Loucy (cell line): ENCODE results near the gene UBL4B.

Experiments
- H2AFZ ChIP-seq: fragments of 200-600 bp; sonication (generic); 2 replicates; pipeline ENCODE4 v1.6.0; 2016; ENCODE audit warnings: antibody characterized with exemption, mild to moderate bottlenecking, low read length, moderate library complexity
- H3F3A ChIP-seq: fragments of 200-600 bp; 2 replicates; pipeline ENCODE4 v1.6.0; 2016; ENCODE audit warnings: antibody characterized with exemption, low read depth, mild to moderate bottlenecking
- H3K27me3 ChIP-seq: fragments of 200-600 bp; sonication (generic); 2 replicates; pipeline ENCODE4 v1.6.1; 2014; ENCODE audit warnings: low read length, mild to moderate bottlenecking; ENCODE audit not compliant: insufficient read depth, poor library complexity, severe bottlenecking
- H3K36me3 ChIP-seq: fragments of 200-600 bp; sonication (generic); 2 replicates; pipeline ENCODE4 v1.6.1; 2016; ENCODE audit warnings: low read length; ENCODE audit not compliant: insufficient read depth
- H3K4me1 ChIP-seq: fragments of 200-600 bp; sonication (generic); 2 replicates; pipeline ENCODE4 v1.5.1; 2014; ENCODE audit warnings: low read length, mild to moderate bottlenecking; ENCODE audit not compliant: insufficient read depth, poor library complexity, severe bottlenecking
- H3K4me2 ChIP-seq: fragments of 200-600 bp; sonication (generic); 2 replicates; pipeline ENCODE4 v1.6.0; 2014; ENCODE audit warnings: antibody characterized with exemption, low read length, low read depth, mild to moderate bottlenecking; ENCODE audit not compliant: poor library complexity, severe bottlenecking
- H3K4me3 ChIP-seq: fragments of 200-600 bp; sonication (generic); 2 replicates; pipeline ENCODE4 v1.5.1; 2014; ENCODE audit warnings: low read length, mild to moderate bottlenecking, mixed read lengths; ENCODE audit not compliant: poor library complexity, severe bottlenecking
- H3K79me2 ChIP-seq: fragments of 200-600 bp; sonication (generic); 2 replicates; pipeline ENCODE4 v1.6.1; 2014; ENCODE audit warnings: low read length; ENCODE audit not compliant: insufficient read depth
- H3K9ac ChIP-seq: fragments of 200-600 bp; sonication (generic); 2 replicates; pipeline ENCODE4 v1.6.0; 2014; ENCODE audit warnings: mild to moderate bottlenecking, low read depth, low read length, moderate library complexity; ENCODE audit not compliant: poor library complexity, severe bottlenecking
- H3K9me2 ChIP-seq: fragments of 200-600 bp; sonication (generic); replicated peaks from 2 replicates; pipeline ENCODE4 v1.6.1; 2016; ENCODE audit warnings: low read depth, low read length, mixed read lengths
- H3K9me3 ChIP-seq: fragments of 200-600 bp; sonication (generic); 2 replicates; pipeline ENCODE4 v1.6.1; 2014; ENCODE audit warnings: mild to moderate bottlenecking, antibody characterized with exemption, low read length, low read depth; ENCODE audit not compliant: insufficient read depth
- H4K20me1 ChIP-seq: fragments of 200-600 bp; sonication (generic); 2 replicates; pipeline ENCODE4 v1.6.0; 2014; ENCODE audit warnings: antibody characterized with exemption, low read length, mild to moderate bottlenecking; ENCODE audit not compliant: insufficient read depth, poor library complexity, severe bottlenecking
- CTCF ChIP-seq: fragments of 200-600 bp; sonication (generic); conservative IDR thresholded peaks from 2 replicates; pipeline ENCODE4 v1.5.1; 2014; ENCODE audit warnings: mild to moderate bottlenecking, antibody characterized with exemption, low read length
- EZH2phosphoT487 ChIP-seq: fragments of 200-600 bp; IDR thresholded peaks from 2 replicates; pipeline ENCODE4 v1.6.1; 2018; ENCODE audit warnings: antibody characterized with exemption, mild to moderate bottlenecking, moderate library complexity, borderline replicate concordance

UBL4B gene

DNA sequence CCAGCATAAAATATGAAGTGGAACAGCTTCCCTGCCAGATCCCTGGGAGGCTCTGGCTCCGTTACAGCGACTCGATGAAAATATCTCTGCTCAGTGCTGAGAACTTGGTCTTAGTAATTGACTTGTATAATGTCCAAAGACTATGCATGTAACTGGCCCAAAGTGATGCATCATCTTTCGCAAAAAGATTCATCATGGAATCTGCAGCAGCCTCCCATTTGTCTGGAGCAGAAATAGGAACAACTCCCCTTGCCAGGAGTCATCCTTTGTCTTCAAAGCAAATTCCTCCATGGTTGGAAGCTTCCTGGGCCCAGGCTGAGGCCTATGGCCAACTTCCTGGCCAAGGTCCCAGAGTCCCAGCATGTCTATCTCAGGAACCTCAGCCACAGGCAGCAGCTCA lies 21.2 kb downstream of the UBL4B start:
- no peaks in the 10 kb centered on the region for H3K27me3 ChIP-seq
- no peaks in the 10 kb centered on the region for H3F3A ChIP-seq
- H3K4me2 ChIP-seq, result no peak overlapping the region
- no peak overlapping the region for H3K9ac ChIP-seq
- H3K4me1 ChIP-seq, result peaks cover 13% of the 10 kb centered on the region
- no peaks in the 10 kb centered on the region for H3K36me3 ChIP-seq
- H4K20me1 ChIP-seq, result no peaks in the 10 kb centered on the region
- H2AFZ ChIP-seq, result no peak overlapping the region
- no peaks in the 10 kb centered on the region for H3K9me2 ChIP-seq
- H3K4me3 ChIP-seq, result no peak overlapping the region
- TF ChIP-seq CTCF, result no peak
- TF ChIP-seq EZH2phosphoT487, result no peak
- no peaks in the 10 kb centered on the region for H3K9me3 ChIP-seq
- no peaks in the 10 kb centered on the region for H3K79me2 ChIP-seq

DNA sequence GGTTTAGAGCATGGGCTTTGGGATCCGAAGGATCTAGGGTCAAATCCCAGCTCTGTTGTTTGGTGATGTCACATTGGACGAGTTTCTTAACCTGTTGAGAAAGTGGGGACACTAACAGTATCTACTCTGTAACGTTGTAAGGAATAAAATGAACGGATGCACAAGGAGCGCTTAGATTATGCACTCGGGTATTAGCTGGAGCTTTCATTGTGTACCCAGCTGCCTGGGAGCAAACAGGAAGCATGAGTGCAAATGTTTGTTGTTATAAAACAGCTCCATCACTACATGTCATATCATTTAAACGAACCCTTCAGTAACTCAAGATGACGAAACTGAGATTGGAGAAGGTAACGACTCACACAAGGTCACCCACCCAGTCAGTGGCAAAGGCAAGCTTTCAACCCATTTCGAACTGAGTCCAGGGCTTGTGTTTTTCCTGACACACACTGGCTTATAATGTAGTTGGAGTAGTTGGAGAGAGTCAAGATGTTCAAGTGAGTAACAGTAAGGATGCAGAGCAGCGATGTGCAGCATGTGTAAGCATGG lies 21.9 kb downstream of the UBL4B start:
- no peaks in the 10 kb centered on the region for H3K27me3 ChIP-seq

GRCh38 chr1:110135246-110135645 lies 23.0 kb downstream of the UBL4B start:
- H3K4me1 ChIP-seq, result peaks cover 13% of the 10 kb centered on the region
- H4K20me1 ChIP-seq, result no peaks in the 10 kb centered on the region
- no peaks in the 10 kb centered on the region for H3K36me3 ChIP-seq
- H3K9me2 ChIP-seq, result no peaks in the 10 kb centered on the region
- H3K27me3 ChIP-seq, result no peaks in the 10 kb centered on the region
- no peak overlapping the region for H2AFZ ChIP-seq
- no peaks in the 10 kb centered on the region for H3F3A ChIP-seq
- no peaks in the 10 kb centered on the region for H3K9me3 ChIP-seq
- H3K4me3 ChIP-seq, result no peak overlapping the region
- no peak overlapping the region for H3K4me2 ChIP-seq
- TF ChIP-seq CTCF (no peak), EZH2phosphoT487 (no peak)
- H3K79me2 ChIP-seq, result no peaks in the 10 kb centered on the region
- H3K9ac ChIP-seq, result no peak overlapping the region

More for the DNA sequence above, 21.9 kb downstream of the UBL4B start:
- no peak overlapping the region for H3K9ac ChIP-seq
- H3K36me3 ChIP-seq, result no peaks in the 10 kb centered on the region
- H2AFZ ChIP-seq, result no peak overlapping the region
- H3K9me3 ChIP-seq, result no peaks in the 10 kb centered on the region
- no peak overlapping the region for H3K4me2 ChIP-seq
- no peaks in the 10 kb centered on the region for H3K79me2 ChIP-seq
- H3K4me1 ChIP-seq, result peaks cover 13% of the 10 kb centered on the region
- H3F3A ChIP-seq, result no peaks in the 10 kb centered on the region
- TF ChIP-seq CTCF (no peak), EZH2phosphoT487 (no peak)
- no peaks in the 10 kb centered on the region for H3K9me2 ChIP-seq
- no peaks in the 10 kb centered on the region for H4K20me1 ChIP-seq
- no peak overlapping the region for H3K4me3 ChIP-seq
